Measurements from ENCODE around the gene PGLYRP2. TPM values are rescaled to one million over a fixed set of nuclear protein-coding genes. Genes with fewer than 3 reads are reported as not detected.
A peak's percentile ranks its signal among the peaks of the same experiment; 100 is the strongest.

The PGLYRP2 gene
- total and polyA plus RNA-seq, 2 donors (not counting 1 experiment from before 2014, with no cell fraction given) = not detected

DNA sequence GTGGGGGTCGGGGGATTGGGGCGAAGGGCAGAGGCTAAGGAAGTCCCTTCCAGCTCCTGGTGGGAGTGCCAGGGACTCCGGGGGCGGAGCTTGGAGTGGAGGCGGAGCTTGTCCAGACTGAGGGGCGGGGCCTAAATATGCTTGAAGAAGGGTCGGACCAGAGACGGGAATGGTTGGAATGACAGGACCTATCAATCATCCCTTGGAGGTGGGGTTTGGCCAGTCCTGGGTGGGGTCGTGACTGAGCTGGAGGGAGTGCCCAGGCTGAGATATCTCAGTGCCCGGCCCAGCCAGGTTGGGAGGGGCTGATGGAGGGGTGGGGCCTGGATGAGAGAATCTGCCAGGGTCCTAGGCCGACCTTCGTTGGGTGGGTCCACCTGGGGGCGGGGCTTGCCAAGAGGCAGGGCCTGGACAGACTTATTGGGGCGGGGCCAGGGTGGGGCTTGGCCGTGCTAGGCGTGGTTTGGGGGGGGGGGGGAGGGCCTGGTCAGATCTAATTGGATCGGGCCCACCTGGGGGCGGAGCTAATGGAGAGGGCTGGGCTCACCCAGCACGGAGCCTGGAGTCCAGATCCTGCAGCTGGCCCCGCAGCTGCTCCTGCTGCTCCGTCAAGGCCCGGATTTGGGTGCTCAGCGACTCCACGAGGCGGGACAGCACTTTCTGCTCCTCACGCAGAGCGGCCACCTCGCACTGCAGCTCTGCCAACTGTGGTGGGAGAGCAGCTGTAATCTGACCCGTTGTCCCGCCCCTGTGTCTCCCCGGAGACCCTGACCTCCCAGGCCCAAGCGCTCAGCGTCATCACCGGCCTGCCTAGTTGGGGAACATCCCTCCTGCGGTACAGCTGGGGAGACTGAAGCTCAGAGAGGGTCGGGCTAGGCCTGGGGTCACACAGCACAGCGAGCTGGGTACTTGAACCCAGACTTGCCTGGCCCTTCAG, 26.9 kb downstream of the PGLYRP2 start:
- H3K79me2 ChIP-seq (ENCODE audit: control insufficient read depth, insufficient read depth, low read length) = no peaks in the 10 kb centered on the region
- peak overlapping the region; percentile 17 to 57 (median 31) for H3K4me3 ChIP-seq (replicated peaks in 1 of 4; ENCODE audit: control extremely low read depth in 1 of 4, insufficient read depth in 1 of 4, low read depth in 3 of 4, low read length in 4 of 4)
- TF ChIP-seq EZH2 (IDR thresholded peaks at IDR 0.05; ENCODE audit: low read length, missing control alignments) = no peak
- TF ChIP-seq, protein P1, sequence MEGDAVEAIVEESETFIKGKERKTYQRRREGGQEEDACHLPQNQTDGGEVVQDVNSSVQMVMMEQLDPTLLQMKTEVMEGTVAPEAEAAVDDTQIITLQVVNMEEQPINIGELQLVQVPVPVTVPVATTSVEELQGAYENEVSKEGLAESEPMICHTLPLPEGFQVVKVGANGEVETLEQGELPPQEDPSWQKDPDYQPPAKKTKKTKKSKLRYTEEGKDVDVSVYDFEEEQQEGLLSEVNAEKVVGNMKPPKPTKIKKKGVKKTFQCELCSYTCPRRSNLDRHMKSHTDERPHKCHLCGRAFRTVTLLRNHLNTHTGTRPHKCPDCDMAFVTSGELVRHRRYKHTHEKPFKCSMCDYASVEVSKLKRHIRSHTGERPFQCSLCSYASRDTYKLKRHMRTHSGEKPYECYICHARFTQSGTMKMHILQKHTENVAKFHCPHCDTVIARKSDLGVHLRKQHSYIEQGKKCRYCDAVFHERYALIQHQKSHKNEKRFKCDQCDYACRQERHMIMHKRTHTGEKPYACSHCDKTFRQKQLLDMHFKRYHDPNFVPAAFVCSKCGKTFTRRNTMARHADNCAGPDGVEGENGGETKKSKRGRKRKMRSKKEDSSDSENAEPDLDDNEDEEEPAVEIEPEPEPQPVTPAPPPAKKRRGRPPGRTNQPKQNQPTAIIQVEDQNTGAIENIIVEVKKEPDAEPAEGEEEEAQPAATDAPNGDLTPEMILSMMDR (conservative IDR thresholded peaks at IDR 0.05 in 1 of 2, IDR thresholded peaks at IDR 0.05 in 1 of 2; ENCODE audit: low read depth in 1 of 2, low read length in 2 of 2) = no peak
- H3K36me3 ChIP-seq (ENCODE audit: control insufficient read depth, insufficient read depth, low read length) = no peaks in the 10 kb centered on the region
- no peaks in the 10 kb centered on the region for H3K9me3 ChIP-seq (ENCODE audit: control insufficient read depth, insufficient read depth, low read depth, low read length)
- DNase-seq (ENCODE audit: low read depth in 2 of 2) = peak; percentile 68 to 82
- H3K27me3 ChIP-seq (ENCODE audit: control insufficient read depth, insufficient read depth, low read length) = peaks cover 16% of the 10 kb centered on the region
- H3K27ac ChIP-seq (ENCODE audit: insufficient read depth, low read length) = no peak overlapping the region
- peak overlapping the region; percentile 67 for H2AFZ ChIP-seq (ENCODE audit: low read length)
- peak overlapping the region; percentile 79 for H3K4me2 ChIP-seq (ENCODE audit: extremely low read depth, insufficient read depth, low read length)
- H3K9ac ChIP-seq (ENCODE audit: insufficient read depth, low read length) = peak overlapping the region; percentile 5
- no peaks in the 10 kb centered on the region for H4K20me1 ChIP-seq (ENCODE audit: control insufficient read depth, extremely low read depth, insufficient read depth, low read length)
- H3K4me1 ChIP-seq (ENCODE audit: control insufficient read depth, extremely low read depth, insufficient read depth, low read length) = peaks cover 7% of the 10 kb centered on the region

DNA sequence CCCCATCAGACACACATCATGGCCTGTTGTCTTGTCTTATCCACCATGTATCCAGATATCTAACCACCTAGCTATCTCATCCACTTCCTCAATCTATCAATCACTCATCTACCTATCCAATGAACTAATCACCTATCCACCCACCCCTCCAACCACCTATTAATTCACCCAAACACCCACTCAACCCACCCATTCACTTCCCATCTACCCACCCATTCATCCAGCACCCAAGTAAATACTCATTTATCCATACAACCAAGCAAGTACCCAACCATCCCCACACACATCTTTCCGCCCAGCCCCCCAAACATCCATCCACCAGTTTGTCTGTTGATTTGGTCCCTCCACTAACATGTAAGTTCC, 28.8 kb downstream of the PGLYRP2 start:
- no peak overlapping the region for H2AFZ ChIP-seq (ENCODE audit: low read length)
- no peaks in the 10 kb centered on the region for H3K36me3 ChIP-seq (ENCODE audit: control insufficient read depth, insufficient read depth, low read length)
- H3K9ac ChIP-seq (ENCODE audit: insufficient read depth, low read length) = no peak overlapping the region
- no peak overlapping the region for H3K27ac ChIP-seq (ENCODE audit: insufficient read depth, low read length)
- no peaks in the 10 kb centered on the region for H3K79me2 ChIP-seq (ENCODE audit: control insufficient read depth, insufficient read depth, low read length)
- DNase-seq (ENCODE audit: low read depth in 2 of 2) = no peak
- peaks cover 7% of the 10 kb centered on the region for H3K27me3 ChIP-seq (ENCODE audit: control insufficient read depth, insufficient read depth, low read length)
- TF ChIP-seq, protein P1 (conservative IDR thresholded peaks at IDR 0.05 in 1 of 2, IDR thresholded peaks at IDR 0.05 in 1 of 2; ENCODE audit: low read depth in 1 of 2, low read length in 2 of 2) = no peak
- H3K4me2 ChIP-seq (ENCODE audit: extremely low read depth, insufficient read depth, low read length) = no peak overlapping the region
- no peaks in the 10 kb centered on the region for H4K20me1 ChIP-seq (ENCODE audit: control insufficient read depth, extremely low read depth, insufficient read depth, low read length)
- H3K4me1 ChIP-seq (ENCODE audit: control insufficient read depth, extremely low read depth, insufficient read depth, low read length) = peaks cover 7% of the 10 kb centered on the region
- H3K4me3 ChIP-seq (replicated peaks in 1 of 4; ENCODE audit: control extremely low read depth in 1 of 4, insufficient read depth in 1 of 4, low read depth in 3 of 4, low read length in 4 of 4) = no peak overlapping the region
- H3K9me3 ChIP-seq (ENCODE audit: control insufficient read depth, insufficient read depth, low read depth, low read length) = no peaks in the 10 kb centered on the region

DNA sequence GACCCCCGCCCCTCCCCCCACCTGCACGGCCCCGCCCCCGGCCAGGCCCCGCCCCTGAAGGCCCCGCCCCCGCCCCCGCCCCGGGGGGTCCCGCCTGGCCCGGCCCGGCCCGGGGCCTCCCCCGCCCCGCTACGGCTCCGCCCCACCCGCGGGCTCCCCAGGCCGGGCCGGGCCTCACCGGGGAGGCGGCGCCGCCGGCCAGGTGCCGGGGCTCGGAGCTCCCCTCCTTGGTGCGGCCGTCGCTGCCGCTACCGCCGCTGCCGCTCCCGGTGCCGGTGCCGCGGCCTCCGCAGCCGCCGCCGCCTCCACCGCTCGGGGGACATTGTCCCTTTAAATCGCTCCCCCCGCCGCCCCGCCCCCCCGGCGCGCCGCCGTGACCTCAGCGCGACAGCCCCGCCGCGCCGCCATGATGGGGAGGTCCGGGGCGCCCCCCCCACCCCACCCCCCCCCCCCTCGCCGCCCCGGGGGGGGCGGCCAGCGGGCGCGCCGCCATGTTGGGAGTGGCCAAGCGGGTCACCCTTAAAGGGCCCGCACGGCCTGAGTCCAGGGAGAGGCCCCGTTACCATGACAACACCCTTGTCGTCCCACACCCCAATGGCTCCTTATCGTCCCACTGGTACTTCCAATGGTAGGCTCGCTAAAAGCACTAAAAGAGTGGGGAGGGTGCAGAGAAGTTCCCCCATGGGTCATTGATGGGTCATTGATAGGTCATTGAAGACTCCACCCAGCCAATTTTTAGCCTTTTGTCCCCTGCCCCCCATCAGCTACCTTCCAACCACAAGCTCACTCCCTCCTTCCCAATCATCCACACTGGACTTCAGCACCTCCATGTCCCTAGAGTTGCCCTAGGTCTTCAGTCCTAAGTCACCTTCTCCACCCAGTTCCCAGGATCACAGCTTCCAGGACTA, 29.4 kb downstream of the PGLYRP2 start, which contains the start of gene WIZ:
WIZ (minus strand) TSS at position 337 of the 908 bp plus-strand sequence. CDS start 1,649 bp downstream, outside the sequence.
- Histone ChIP-seq H4K20me1 (ENCODE audit: control insufficient read depth, extremely low read depth, insufficient read depth, low read length) (no peaks in the 10 kb centered on the region), H3K9ac (ENCODE audit: insufficient read depth, low read length) (peak within 1 kb of the TSS; percentile 53), H3K36me3 (ENCODE audit: control insufficient read depth, insufficient read depth, low read length) (no peaks in the 10 kb centered on the region), H3K9me3 (ENCODE audit: control insufficient read depth, insufficient read depth, low read depth, low read length) (no peaks in the 10 kb centered on the region), H3K4me3 (replicated peaks in 1 of 4; ENCODE audit: control extremely low read depth in 1 of 4, insufficient read depth in 1 of 4, low read depth in 3 of 4, low read length in 4 of 4) (peak within 1 kb of the TSS; percentile 51 to 74 (median 61)), H3K4me2 (ENCODE audit: extremely low read depth, insufficient read depth, low read length) (peak within 1 kb of the TSS; percentile 75), H2AFZ (ENCODE audit: low read length) (peak within 1 kb of the TSS; percentile 75), H3K27me3 (ENCODE audit: control insufficient read depth, insufficient read depth, low read length) (peaks cover 2% of the 10 kb centered on the region), H3K4me1 (ENCODE audit: control insufficient read depth, extremely low read depth, insufficient read depth, low read length) (peaks cover 7% of the 10 kb centered on the region), H3K27ac (ENCODE audit: insufficient read depth, low read length) (no peak within 1 kb of the TSS), H3K79me2 (ENCODE audit: control insufficient read depth, insufficient read depth, low read length) (no peaks in the 10 kb centered on the region)
- peak; percentile 62 to 67 for DNase-seq (ENCODE audit: low read depth in 2 of 2)
- TF ChIP-seq, protein P1 (conservative IDR thresholded peaks at IDR 0.05 in 1 of 2, IDR thresholded peaks at IDR 0.05 in 1 of 2; ENCODE audit: low read depth in 1 of 2, low read length in 2 of 2) = no peak
- TF ChIP-seq EZH2 (IDR thresholded peaks at IDR 0.05; ENCODE audit: low read length, missing control alignments) = no peak

Measured in fibroblast of lung (primary cell).